ENCODE data around the gene KIF26B. TPM values are rescaled to one million over a fixed set of nuclear protein-coding genes. Genes with fewer than 3 reads are reported as not detected.

Gene KIF26B
- total and polyA plus RNA-seq, 2 of the 4 experiments (the other 2 are of a cell fraction) = 0.53 to 0.54 TPM

DNA sequence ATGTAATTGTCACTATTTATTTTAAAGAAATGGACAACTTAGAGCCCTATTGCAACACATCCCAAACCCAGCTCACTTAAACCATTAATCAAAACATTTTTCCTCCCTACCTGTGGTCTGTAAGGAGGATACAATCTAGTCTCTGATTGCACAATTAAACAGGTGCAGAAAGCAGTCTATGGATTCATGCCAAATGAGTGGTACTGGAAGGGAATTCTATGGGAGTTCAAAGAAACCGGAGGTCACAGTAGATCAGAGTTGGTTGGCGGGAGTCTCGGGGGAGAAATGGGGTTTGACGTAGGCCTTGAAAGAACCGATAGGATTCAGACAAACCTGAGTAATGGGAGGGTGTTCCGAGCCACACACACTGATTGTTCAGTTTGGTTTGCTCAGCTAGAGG, 314.9 kb downstream of the KIF26B start:
- no peak for ATAC-seq (ENCODE audit: low read depth)

More for the DNA sequence above, 314.9 kb downstream of the KIF26B start:
- Histone ChIP-seq H2AK9ac (replicated peaks; ENCODE audit: low read depth, low read length, poor library complexity) (no peak overlapping the region), H4K20me1 (ENCODE audit: insufficient read depth, low read length) (no peaks in the 10 kb centered on the region), H3K23ac (ENCODE audit: low read depth, low read length) (no peak overlapping the region), H4K91ac (ENCODE audit: insufficient read depth, low read depth, low read length) (no peak overlapping the region), H3K4me3 (ENCODE audit: insufficient read depth, low read depth, low read length) (no peak overlapping the region), H2AK5ac (ENCODE audit: low read depth, low read length) (no peak overlapping the region), H3K4me2 (ENCODE audit: low read depth, low read length) (no peak overlapping the region), H3K9ac (ENCODE audit: low read depth, low read length) (no peak overlapping the region), H2BK5ac (ENCODE audit: low read depth, low read length, poor library complexity, severe bottlenecking) (no peak overlapping the region), H4K5ac (ENCODE audit: low read depth, low read length) (no peak overlapping the region), H3K27me3 (ENCODE audit: control insufficient read depth, insufficient read depth, low read length) (no peaks in the 10 kb centered on the region), H3K9me1 (ENCODE audit: insufficient read depth, low read length) (no peaks in the 10 kb centered on the region), H3K4ac (ENCODE audit: low read depth, low read length) (no peak overlapping the region), H3K9me3 (ENCODE audit: control insufficient read depth, insufficient read depth, low read length) (no peaks in the 10 kb centered on the region), H2BK15ac (ENCODE audit: low read depth, low read length) (no peak overlapping the region), H4K8ac (ENCODE audit: low read depth in 2 of 2, low read length in 2 of 2) (no peak overlapping the region), H2BK120ac (ENCODE audit: low read depth, low read length) (no peak overlapping the region), H2AFZ (replicated peaks; ENCODE audit: low read length, poor library complexity) (no peak overlapping the region), H3K79me1 (ENCODE audit: low read depth in 1 of 2, low read length in 2 of 2) (no peaks in the 10 kb centered on the region), H2BK20ac (ENCODE audit: low read depth, low read length) (no peak overlapping the region), H3K14ac (replicated peaks; ENCODE audit: low read depth, low read length) (no peak overlapping the region), H3K56ac (ENCODE audit: extremely low read depth, insufficient read depth, low read length) (no peak overlapping the region), H3K4me1 (ENCODE audit: control insufficient read depth, insufficient read depth, low read length) (no peaks in the 10 kb centered on the region), H3K27ac (ENCODE audit: insufficient read depth, low read length) (no peak overlapping the region), H3K18ac (ENCODE audit: low read depth, low read length) (no peak overlapping the region), H3K36me3 (ENCODE audit: control insufficient read depth, insufficient read depth, low read length) (0 out of 2 replicates have a peak, but pooled peaks cover 1% of the 10 kb centered on the region)
- DNase-seq = no peak
- TF ChIP-seq BHLHE40 (IDR thresholded peaks at IDR 0.05; ENCODE audit: low read depth, low read length) (no peak), NFE2L2 (IDR thresholded peaks at IDR 0.05; ENCODE audit: low read depth, low read length) (no peak), MAZ (IDR thresholded peaks at IDR 0.05; ENCODE audit: borderline replicate concordance, low read depth, low read length) (no peak), RCOR1 (IDR thresholded peaks at IDR 0.05; ENCODE audit: insufficient replicate concordance, low read length) (no peak), CEBPB (IDR thresholded peaks at IDR 0.05; ENCODE audit: low read depth, low read length) (peak; percentile 20; the same call in 1 of the 2 replicates)
- TF ChIP-seq, protein P1, sequence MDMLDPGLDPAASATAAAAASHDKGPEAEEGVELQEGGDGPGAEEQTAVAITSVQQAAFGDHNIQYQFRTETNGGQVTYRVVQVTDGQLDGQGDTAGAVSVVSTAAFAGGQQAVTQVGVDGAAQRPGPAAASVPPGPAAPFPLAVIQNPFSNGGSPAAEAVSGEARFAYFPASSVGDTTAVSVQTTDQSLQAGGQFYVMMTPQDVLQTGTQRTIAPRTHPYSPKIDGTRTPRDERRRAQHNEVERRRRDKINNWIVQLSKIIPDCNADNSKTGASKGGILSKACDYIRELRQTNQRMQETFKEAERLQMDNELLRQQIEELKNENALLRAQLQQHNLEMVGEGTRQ (IDR thresholded peaks at IDR 0.05; ENCODE audit: low read depth, low read length) = no peak
- TF ChIP-seq, protein P2, sequence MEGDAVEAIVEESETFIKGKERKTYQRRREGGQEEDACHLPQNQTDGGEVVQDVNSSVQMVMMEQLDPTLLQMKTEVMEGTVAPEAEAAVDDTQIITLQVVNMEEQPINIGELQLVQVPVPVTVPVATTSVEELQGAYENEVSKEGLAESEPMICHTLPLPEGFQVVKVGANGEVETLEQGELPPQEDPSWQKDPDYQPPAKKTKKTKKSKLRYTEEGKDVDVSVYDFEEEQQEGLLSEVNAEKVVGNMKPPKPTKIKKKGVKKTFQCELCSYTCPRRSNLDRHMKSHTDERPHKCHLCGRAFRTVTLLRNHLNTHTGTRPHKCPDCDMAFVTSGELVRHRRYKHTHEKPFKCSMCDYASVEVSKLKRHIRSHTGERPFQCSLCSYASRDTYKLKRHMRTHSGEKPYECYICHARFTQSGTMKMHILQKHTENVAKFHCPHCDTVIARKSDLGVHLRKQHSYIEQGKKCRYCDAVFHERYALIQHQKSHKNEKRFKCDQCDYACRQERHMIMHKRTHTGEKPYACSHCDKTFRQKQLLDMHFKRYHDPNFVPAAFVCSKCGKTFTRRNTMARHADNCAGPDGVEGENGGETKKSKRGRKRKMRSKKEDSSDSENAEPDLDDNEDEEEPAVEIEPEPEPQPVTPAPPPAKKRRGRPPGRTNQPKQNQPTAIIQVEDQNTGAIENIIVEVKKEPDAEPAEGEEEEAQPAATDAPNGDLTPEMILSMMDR (conservative IDR thresholded peaks at IDR 0.05; ENCODE audit: low read depth, low read length) = no peak
- intact Hi-C loops (cut with micrococcal nuclease) (loop anchor here (10.0 kb wide), 1 partner anchor 1545 kb away; no protein-coding TSS in a partner anchor), dilution Hi-C loops (cut with HindIII; ENCODE audit: low sequenced_read_pairs, unreplicated experiment) (no loop called here), in situ Hi-C loops (cut with MboI; ENCODE audit: low sequenced_read_pairs) (no loop called here)
- no TSS peak for BruUV-seq (replicated peaks)
- WGBS, 2 experiments (ENCODE audit: extremely low coverage in 2 of 2, insufficient read length in 1 of 2) = 100% methylated on average over 3 of the region's 6 CpGs; no CpG with 5 or more reads in 1 of the 2 experiments
- POLR2A ChIA-PET (ENCODE audit: unreplicated experiment) = no interaction called here
- CTCF ChIA-PET = no interaction called here

Data from IMR-90 (cell line).